T-helper 1 cell treated with Interleukin-12 subunit alpha and Interleukin-12 subunit beta and Interleukin-4 antibody, amounts not matched to agents 30 μg/mL and 1 μg/mL, for 36 hours (primary cell): ENCODE results near the gene PAM.
A peak's percentile ranks its signal among the peaks of the same experiment; 100 is the strongest.
"Not testable (repeated sequence)": the region's sequence is repeated elsewhere in the genome, so short reads cannot be mapped to it uniquely, and the experiment has no call there.

ENCODE experiments used
- H3K27ac Mint-ChIP-seq: one replicate; pipeline ENCODE4 v1.8.0; 2021; ENCODE audit warnings: mild to moderate bottlenecking, mixed read lengths
- H3K27me3 Mint-ChIP-seq: one replicate; pipeline ENCODE4 v1.8.0; 2021; ENCODE audit warnings: low read depth, mixed read lengths
- H3K36me3 Mint-ChIP-seq: one replicate; pipeline ENCODE4 v1.8.0; 2021; ENCODE audit warnings: low read depth, mixed read lengths
- H3K4me1 Mint-ChIP-seq: one replicate; pipeline ENCODE4 v1.8.0; 2021; ENCODE audit warnings: low read depth, mixed read lengths
- H3K4me3 Mint-ChIP-seq: one replicate; pipeline ENCODE4 v1.8.0; 2021; ENCODE audit warnings: mild to moderate bottlenecking, moderate library complexity, mixed read lengths
- H3K9me3 Mint-ChIP-seq: one replicate; pipeline ENCODE4 v1.8.0; 2021; ENCODE audit warnings: mixed read lengths

The PAM gene

DNA sequence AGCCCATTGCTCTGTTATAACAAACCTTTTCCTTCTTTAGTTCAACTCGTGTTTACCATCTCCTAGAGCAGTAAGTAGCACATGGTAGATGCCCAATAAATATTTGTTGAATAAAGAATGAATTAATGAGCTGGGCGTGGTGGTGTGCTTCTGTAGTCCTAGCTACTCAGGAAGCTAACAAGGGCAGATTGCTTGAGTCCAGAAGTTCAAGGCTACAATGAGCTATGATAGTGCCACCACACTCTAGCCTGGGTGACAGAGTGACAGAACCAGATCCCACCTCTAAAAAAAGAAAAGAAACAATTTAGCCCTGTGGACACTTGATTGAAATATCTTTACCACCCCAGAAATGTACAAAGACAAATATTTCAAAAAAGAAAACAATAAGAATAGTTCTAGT is 14.6 kb upstream of the PAM start:
- H3K4me3 Mint-ChIP-seq, result no peak overlapping the region
- no peaks in the 10 kb centered on the region for H3K4me1 Mint-ChIP-seq
- no peaks in the 10 kb centered on the region for H3K9me3 Mint-ChIP-seq
- H3K27me3 Mint-ChIP-seq, result peaks cover 10% of the 10 kb centered on the region
- H3K27ac Mint-ChIP-seq, result no peak overlapping the region
- no peaks in the 10 kb centered on the region for H3K36me3 Mint-ChIP-seq

GRCh38 chr5:102742215-102742614 is 12.9 kb upstream of the PAM start:
- H3K4me1 Mint-ChIP-seq, result peaks cover 2% of the 10 kb centered on the region
- no peaks in the 10 kb centered on the region for H3K9me3 Mint-ChIP-seq
- no peak overlapping the region for H3K4me3 Mint-ChIP-seq
- H3K27me3 Mint-ChIP-seq, result peaks cover 6% of the 10 kb centered on the region
- H3K36me3 Mint-ChIP-seq, result no peaks in the 10 kb centered on the region
- no peak overlapping the region for H3K27ac Mint-ChIP-seq

- H3K27me3 Mint-ChIP-seq, result peaks cover 5% of the 10 kb centered on the region
- no peaks in the 10 kb centered on the region for H3K36me3 Mint-ChIP-seq
Measured at GRCh38 chr5:102743900-102744299, 11.2 kb upstream of the PAM start.

DNA sequence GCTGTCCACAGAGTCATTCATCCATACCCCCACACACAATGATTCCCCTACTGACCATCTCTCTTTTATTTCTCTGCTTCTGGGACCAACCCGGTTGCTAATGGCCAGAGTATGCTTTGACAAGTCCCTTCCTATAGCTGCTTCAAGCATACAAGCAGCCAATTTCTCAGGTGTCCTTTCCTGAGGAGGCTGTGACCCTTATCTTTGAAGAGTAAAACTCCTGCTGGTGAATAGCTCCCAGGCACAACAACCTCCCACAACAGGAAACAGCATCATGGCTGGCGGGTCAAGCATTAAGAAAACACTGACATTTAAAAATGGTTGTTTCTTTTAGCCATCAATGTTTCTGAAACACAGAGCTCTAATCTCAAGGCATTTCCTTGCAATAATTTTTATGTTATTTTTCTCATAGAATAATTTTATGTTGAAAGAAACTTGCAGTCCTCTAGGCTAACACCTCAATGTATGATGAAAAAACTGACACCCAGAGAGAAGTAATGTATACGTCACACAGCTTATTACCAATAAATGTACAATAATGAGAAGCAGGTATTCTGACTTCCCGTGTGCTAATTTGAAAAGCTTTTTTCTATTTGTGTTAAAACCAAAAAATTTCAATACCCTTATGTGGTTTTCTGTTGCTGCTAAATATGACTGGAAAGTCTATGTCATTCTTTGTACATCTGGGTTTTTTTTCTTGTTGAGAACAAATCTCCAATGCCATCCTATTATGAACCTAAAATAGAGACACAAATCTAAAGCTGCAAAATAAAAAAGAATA is 7.5 kb upstream of the PAM start:
- Mint-ChIP-seq H3K27me3 (peaks cover 5% of the 10 kb centered on the region), H3K4me3 (no peak overlapping the region), H3K27ac (no peak overlapping the region), H3K36me3 (no peaks in the 10 kb centered on the region), H3K9me3 (no peaks in the 10 kb centered on the region), H3K4me1 (peaks cover 4% of the 10 kb centered on the region)

More at GRCh38 chr5:102743900-102744299, 11.2 kb upstream of the PAM start:
- Mint-ChIP-seq H3K4me3 (no peak overlapping the region), H3K27ac (no peak overlapping the region), H3K9me3 (no peaks in the 10 kb centered on the region), H3K4me1 (peaks cover 4% of the 10 kb centered on the region)

DNA sequence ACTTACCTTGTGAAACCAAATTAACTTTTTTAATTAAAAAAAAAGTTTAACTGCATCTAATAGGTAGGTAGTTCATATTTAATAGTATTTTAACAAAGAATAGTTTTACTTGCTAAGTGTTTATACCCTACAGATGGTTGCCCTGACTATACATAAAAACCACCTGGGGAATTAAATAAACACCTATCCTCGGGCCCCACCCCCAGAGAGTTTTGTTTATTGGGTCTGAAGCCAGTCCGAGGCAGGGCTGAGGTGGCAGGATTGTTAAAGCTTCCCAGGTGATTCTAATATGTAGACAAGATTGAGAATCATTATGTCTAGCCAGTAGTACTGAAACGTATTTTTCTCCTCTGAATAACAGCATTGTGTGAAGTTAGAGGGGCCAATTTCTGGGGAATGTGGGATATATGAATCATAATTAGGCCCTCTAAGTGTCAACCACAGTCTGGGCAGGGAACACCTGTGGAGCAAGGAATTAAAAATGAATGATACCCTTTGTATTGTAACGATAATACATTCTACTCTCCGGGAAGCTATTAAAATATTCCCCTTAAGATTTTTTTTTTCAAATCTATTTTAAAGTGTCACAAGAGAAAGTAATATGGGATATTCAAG is 5.6 kb upstream of the PAM start:
- Mint-ChIP-seq H3K4me1 (peaks cover 12% of the 10 kb centered on the region), H3K27ac (no peak overlapping the region), H3K36me3 (peaks cover 1% of the 10 kb centered on the region), H3K27me3 (peaks cover 14% of the 10 kb centered on the region), H3K4me3 (no peak overlapping the region), H3K9me3 (no peaks in the 10 kb centered on the region)

DNA sequence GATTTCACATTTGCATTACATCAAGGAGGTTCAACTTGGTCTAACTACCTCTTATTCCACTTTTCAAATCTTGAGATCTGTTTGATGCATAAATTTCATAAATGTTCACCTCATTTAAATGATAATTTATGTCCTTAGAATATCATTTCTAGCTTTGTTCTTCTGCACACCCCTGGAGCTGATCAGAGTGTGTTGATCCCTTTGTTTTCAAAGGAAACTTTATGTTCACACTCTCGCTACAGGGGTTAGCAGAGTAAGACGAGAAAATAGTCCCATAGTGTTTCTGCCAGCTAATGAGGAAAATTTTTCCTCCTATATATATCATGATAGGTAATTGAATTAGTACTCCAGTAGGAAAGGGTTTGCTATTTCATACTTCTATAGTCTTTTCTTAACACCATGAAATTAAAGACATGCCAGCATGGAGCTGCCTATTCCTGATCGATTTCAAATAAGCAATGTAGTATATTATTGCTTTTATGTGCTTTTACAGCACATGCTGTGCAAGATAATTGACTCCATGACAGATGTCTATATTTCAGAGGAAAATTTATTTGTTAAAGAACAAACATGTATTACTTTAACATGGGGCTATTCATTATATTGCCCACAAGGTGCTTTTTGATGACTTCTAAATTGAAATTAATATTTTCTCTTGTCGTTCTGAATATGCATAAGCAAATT is 4.8 kb upstream of the PAM start:
- Mint-ChIP-seq H3K27me3 (peaks cover 14% of the 10 kb centered on the region), H3K27ac (no peak overlapping the region), H3K4me1 (peaks cover 14% of the 10 kb centered on the region), H3K4me3 (no peak overlapping the region), H3K36me3 (peaks cover 1% of the 10 kb centered on the region), H3K9me3 (no peaks in the 10 kb centered on the region)

- H3K4me1 Mint-ChIP-seq, result peaks cover 25% of the 10 kb centered on the region
- H3K4me3 Mint-ChIP-seq, H3K9me3 Mint-ChIP-seq, H3K36me3 Mint-ChIP-seq, H3K27ac Mint-ChIP-seq: not testable (repeated sequence)
- H3K27me3 Mint-ChIP-seq, result peaks cover 14% of the 10 kb centered on the region
Measured at GRCh38 chr5:102751903-102752376, 3.2 kb upstream of the PAM start.

- Mint-ChIP-seq H3K27me3 (peaks cover 14% of the 10 kb centered on the region), H3K36me3 (peaks cover 1% of the 10 kb centered on the region), H3K4me3 (peak overlapping the region; percentile 86), H3K4me1 (peaks cover 27% of the 10 kb centered on the region), H3K9me3 (no peaks in the 10 kb centered on the region), H3K27ac (peak overlapping the region; percentile 84)
Measured at GRCh38 chr5:102753889-102754766, 977 bp upstream of the PAM start.

- Mint-ChIP-seq H3K36me3 (peaks cover 1% of the 10 kb centered on the region), H3K27me3 (peaks cover 14% of the 10 kb centered on the region), H3K9me3 (no peaks in the 10 kb centered on the region), H3K27ac (peak overlapping the region; percentile 92), H3K4me1 (peaks cover 36% of the 10 kb centered on the region), H3K4me3 (peak overlapping the region; percentile 94)
Measured at GRCh38 chr5:102755686-102756371, 724 bp downstream of the PAM start.

DNA sequence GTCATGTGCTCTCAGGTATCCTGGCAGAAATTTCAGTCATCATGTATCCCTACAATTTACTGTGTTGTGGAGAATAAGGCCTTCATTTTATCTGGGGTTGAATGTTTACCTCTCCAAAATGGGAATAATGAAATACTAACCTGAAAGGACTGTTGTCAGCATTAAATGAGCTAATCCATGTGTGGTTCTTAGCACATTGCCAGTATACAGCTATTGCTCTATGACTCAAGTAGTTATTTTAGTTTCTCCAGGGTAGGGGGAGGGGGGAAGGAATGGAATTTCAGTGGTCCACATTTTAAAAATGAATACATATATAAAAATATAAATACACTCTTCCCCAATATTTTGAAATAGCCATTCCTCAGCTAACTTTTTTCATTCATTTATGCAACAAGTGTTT is 3.5 kb downstream of the PAM start:
- H3K27me3 Mint-ChIP-seq, result peaks cover 8% of the 10 kb centered on the region
- peaks cover 54% of the 10 kb centered on the region for H3K4me1 Mint-ChIP-seq
- H3K9me3 Mint-ChIP-seq, result no peaks in the 10 kb centered on the region
- no peak overlapping the region for H3K27ac Mint-ChIP-seq
- no peaks in the 10 kb centered on the region for H3K36me3 Mint-ChIP-seq
- H3K4me3 Mint-ChIP-seq, result no peak overlapping the region

DNA sequence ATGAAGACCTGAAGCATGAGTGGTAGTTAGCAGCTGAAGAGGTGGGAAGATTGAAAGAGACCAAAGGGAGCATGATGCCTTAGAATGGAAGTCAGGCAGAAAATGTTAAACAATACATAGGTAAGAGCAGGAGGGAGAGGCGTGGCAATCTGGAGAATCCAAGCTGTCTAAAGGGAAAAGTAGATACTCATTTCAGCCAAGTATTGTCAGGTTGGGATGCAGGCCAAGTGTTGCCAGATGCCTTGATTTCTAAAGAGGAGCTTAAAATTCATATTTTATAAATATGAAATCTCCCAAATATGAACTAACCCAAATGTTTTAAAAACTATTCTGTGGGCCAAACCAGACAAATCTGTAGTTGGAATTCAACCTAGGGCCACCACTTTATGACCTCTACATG is 4.2 kb downstream of the PAM start:
- Mint-ChIP-seq H3K27me3 (peaks cover 1% of the 10 kb centered on the region), H3K4me3 (no peak overlapping the region), H3K27ac (peak overlapping the region; percentile 7), H3K36me3 (no peaks in the 10 kb centered on the region), H3K4me1 (peaks cover 53% of the 10 kb centered on the region), H3K9me3 (no peaks in the 10 kb centered on the region)

DNA sequence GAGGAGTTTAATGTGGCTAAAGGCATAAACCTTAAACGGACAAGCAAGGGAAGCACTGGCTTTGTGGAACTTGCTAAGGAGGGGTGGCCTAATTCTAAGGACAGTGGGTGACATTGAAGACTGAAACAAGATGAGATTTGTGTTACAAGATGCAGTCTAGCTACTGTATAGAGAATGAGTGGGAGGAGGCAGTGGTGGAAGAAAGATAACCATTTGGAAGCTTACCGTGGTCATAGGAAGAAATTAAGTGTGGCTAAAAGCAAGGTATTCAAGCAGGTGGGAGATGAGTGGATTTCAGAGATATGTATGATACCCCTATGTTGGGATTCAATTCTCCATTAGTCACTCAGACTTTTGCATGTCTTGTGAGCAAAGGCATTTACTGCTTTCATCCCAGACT is 4.6 kb downstream of the PAM start:
- no peaks in the 10 kb centered on the region for H3K27me3 Mint-ChIP-seq
- H3K36me3 Mint-ChIP-seq, result no peaks in the 10 kb centered on the region
- no peaks in the 10 kb centered on the region for H3K9me3 Mint-ChIP-seq
- H3K4me3 Mint-ChIP-seq, result no peak overlapping the region
- H3K27ac Mint-ChIP-seq, result peak overlapping the region; percentile 7
- peaks cover 55% of the 10 kb centered on the region for H3K4me1 Mint-ChIP-seq

DNA sequence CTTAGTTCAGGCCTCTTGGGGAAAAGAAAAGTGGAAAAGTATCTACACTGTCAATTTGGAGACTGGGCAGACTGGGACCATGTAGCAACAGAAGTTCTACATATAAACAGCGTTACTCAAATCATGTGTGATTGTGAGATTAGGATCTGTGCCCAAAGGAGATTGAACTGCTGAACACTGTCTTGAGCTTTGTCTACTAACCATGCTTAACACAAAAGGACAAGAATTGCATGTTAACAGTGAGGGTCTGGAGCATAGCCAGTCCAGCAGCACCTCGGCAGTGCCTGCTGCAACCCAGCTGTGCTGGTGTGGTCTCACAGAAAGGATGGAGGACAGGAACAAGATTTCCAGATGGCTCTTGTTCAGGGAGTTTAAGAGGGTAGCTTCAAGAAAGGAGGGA is 5.7 kb downstream of the PAM start:
- Mint-ChIP-seq H3K4me1 (peaks cover 63% of the 10 kb centered on the region), H3K27ac (peak overlapping the region; percentile 55), H3K36me3 (no peaks in the 10 kb centered on the region), H3K4me3 (peak overlapping the region; percentile 20), H3K9me3 (no peaks in the 10 kb centered on the region), H3K27me3 (no peaks in the 10 kb centered on the region)
